Measurements from ENCODE around the gene SPDYC. TPM values are rescaled to one million over a fixed set of nuclear protein-coding genes. Genes with fewer than 3 reads are reported as not detected.
A peak's percentile ranks its signal among the peaks of the same experiment; 100 is the strongest.

The SPDYC gene
- polyA plus RNA-seq, 3 donors = 0.64 TPM; not detected in 2

GRCh38 chr11:65208785-65209710, 39.0 kb downstream of the SPDYC start:
- 47% methylated on average over 7 of the region's 13 CpGs for WGBS (ENCODE audit: insufficient coverage)
- peaks cover 67 to 83% of the 10 kb centered on the region in 2 donors for H3K36me3 ChIP-seq (replicated peaks in 1 of 2; ENCODE audit: control insufficient read depth in 1 of 2, insufficient read depth in 2 of 2, low read length in 2 of 2)
- H3K36me3 Mint-ChIP-seq = peaks cover 62 to 80% of the 10 kb centered on the region in 2 donors
- peak in 1 of 3 donors; percentile 2 for DNase-seq
- peaks cover 0 to 3% (median 0%) of the 10 kb centered on the region in 7 donors for H3K9me3 Mint-ChIP-seq
- intact Hi-C loops (cut with micrococcal nuclease) = loop anchor here (5.0 to 10.0 kb wide), 3 partner anchors 43 to 106 kb away; partner anchors contain the start of gene CDC42EP2 (in 1 of the 2)
- peak overlapping the region; percentile 31 to 51 for H3K27ac ChIP-seq (ENCODE audit: low read depth in 1 of 2, low read length in 2 of 2)
- H3K9me3 ChIP-seq (replicated peaks in 1 of 2; ENCODE audit: control insufficient read depth in 1 of 2, insufficient read depth in 1 of 2, low read length in 2 of 2) = no peaks in the 10 kb centered on the region
- no peak for TF ChIP-seq CTCF (IDR thresholded peaks at IDR 0.05)
- peaks cover 37% of the 10 kb centered on the region for H3K4me1 Mint-ChIP-seq
- no peaks in the 10 kb centered on the region for H3K27me3 ChIP-seq (ENCODE audit: control insufficient read depth in 2 of 2, insufficient read depth in 2 of 2, low read length in 2 of 2)
- peaks cover 23 to 31% of the 10 kb centered on the region in 2 donors for H3K4me1 ChIP-seq (ENCODE audit: control insufficient read depth in 1 of 2, insufficient read depth in 2 of 2, low read length in 2 of 2)
- no peak overlapping the region for H2AFZ ChIP-seq (ENCODE audit: insufficient read depth, low read depth, low read length, poor library complexity, severe bottlenecking)
- H3K4me3 Mint-ChIP-seq = no peak overlapping the region
- peaks cover 22% of the 10 kb centered on the region for H4K20me1 ChIP-seq (ENCODE audit: insufficient read depth, low read length)
- peak overlapping the region; percentile 13 for H3K4me2 ChIP-seq (replicated peaks; ENCODE audit: extremely low read depth, low read length, poor library complexity, severe bottlenecking)
- H3K9ac ChIP-seq (ENCODE audit: insufficient read depth, low read length, poor library complexity, severe bottlenecking) = peak overlapping the region; percentile 40
- no peak overlapping the region for H3K4me3 ChIP-seq (replicated peaks in 1 of 3; ENCODE audit: low read depth in 2 of 3, low read length in 3 of 3)
- no peaks in the 10 kb centered on the region for H3K27me3 Mint-ChIP-seq (ENCODE audit: low read depth in 3 of 3)
- H3K27ac Mint-ChIP-seq = peak overlapping the region in 6 of 7 donors; percentile 7 to 88 (median 58)
- no peaks in the 10 kb centered on the region for H3K79me2 ChIP-seq (ENCODE audit: insufficient read depth, low read length)

GRCh38 chr11:65209711-65210360, 39.8 kb downstream of the SPDYC start:
- H4K20me1 ChIP-seq (ENCODE audit: insufficient read depth, low read length) = peaks cover 16% of the 10 kb centered on the region
- 96% methylated on average over 14 of the region's 20 CpGs for WGBS (ENCODE audit: insufficient coverage)
- no peak overlapping the region for H3K4me2 ChIP-seq (replicated peaks; ENCODE audit: extremely low read depth, low read length, poor library complexity, severe bottlenecking)
- H3K27me3 Mint-ChIP-seq (ENCODE audit: low read depth in 3 of 3) = peaks cover 0 to 3% (median 0%) of the 10 kb centered on the region in 3 donors
- no peak overlapping the region for H3K4me3 Mint-ChIP-seq
- no peaks in the 10 kb centered on the region for H3K9me3 ChIP-seq (replicated peaks in 1 of 2; ENCODE audit: control insufficient read depth in 1 of 2, insufficient read depth in 1 of 2, low read length in 2 of 2)
- H3K9ac ChIP-seq (ENCODE audit: insufficient read depth, low read length, poor library complexity, severe bottlenecking) = no peak overlapping the region
- peak overlapping the region in 2 of 7 donors; percentile 47 to 79 for H3K27ac Mint-ChIP-seq
- no peak overlapping the region for H3K27ac ChIP-seq (ENCODE audit: low read depth in 1 of 2, low read length in 2 of 2)
- peaks cover 61 to 75% of the 10 kb centered on the region in 2 donors for H3K36me3 ChIP-seq (replicated peaks in 1 of 2; ENCODE audit: control insufficient read depth in 1 of 2, insufficient read depth in 2 of 2, low read length in 2 of 2)
- H3K27me3 ChIP-seq (ENCODE audit: control insufficient read depth in 2 of 2, insufficient read depth in 2 of 2, low read length in 2 of 2) = no peaks in the 10 kb centered on the region
- peaks cover 45% of the 10 kb centered on the region for H3K4me1 Mint-ChIP-seq
- peaks cover 0 to 3% (median 0%) of the 10 kb centered on the region in 7 donors for H3K9me3 Mint-ChIP-seq
- TF ChIP-seq CTCF (IDR thresholded peaks at IDR 0.05) = no peak
- H3K36me3 Mint-ChIP-seq = peaks cover 57 to 72% of the 10 kb centered on the region in 2 donors
- H3K4me1 ChIP-seq (ENCODE audit: control insufficient read depth in 1 of 2, insufficient read depth in 2 of 2, low read length in 2 of 2) = peaks cover 26 to 35% of the 10 kb centered on the region in 2 donors
- H2AFZ ChIP-seq (ENCODE audit: insufficient read depth, low read depth, low read length, poor library complexity, severe bottlenecking) = no peak overlapping the region
- DNase-seq = no peak
- H3K79me2 ChIP-seq (ENCODE audit: insufficient read depth, low read length) = no peaks in the 10 kb centered on the region
- intact Hi-C loops (cut with micrococcal nuclease) = loop anchor here (5.0 to 10.0 kb wide), 3 partner anchors 42 to 105 kb away; partner anchors contain the start of gene CDC42EP2 (in 1 of the 2)
- H3K4me3 ChIP-seq (replicated peaks in 1 of 3; ENCODE audit: low read depth in 2 of 3, low read length in 3 of 3) = no peak overlapping the region
